Measurements from ENCODE around the gene CPED1. TPM values are rescaled to one million over a fixed set of nuclear protein-coding genes. Genes with fewer than 3 reads are reported as not detected.

The CPED1 gene
- total RNA-seq, 1 donor from 2014 or later = 2.1 TPM

DNA sequence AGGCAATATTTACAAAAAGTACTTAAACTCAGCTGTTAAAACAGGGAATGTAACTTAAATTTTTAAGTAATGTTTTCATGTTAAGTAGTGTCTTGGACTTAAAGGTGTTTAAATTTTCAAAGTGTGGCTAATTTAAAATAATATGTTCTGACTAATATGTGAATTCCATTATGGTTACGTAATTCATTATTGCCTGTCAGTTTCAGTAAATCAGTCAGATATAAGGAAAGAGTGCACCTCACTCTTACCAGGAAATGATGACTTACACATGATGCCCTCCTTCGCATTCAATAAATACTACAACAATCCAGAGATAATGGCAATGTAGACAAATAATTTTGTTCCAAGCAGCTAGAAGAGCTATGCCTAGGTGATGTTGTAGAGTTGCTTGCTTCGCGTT is 271.3 kb downstream of the CPED1 start:
- no peak for TF ChIP-seq CTCF (conservative IDR thresholded peaks at IDR 0.05; ENCODE audit: low read depth, low read length)
- H3K4me3 ChIP-seq (ENCODE audit: low read depth, low read length) = no peak overlapping the region
- no peak for DNase-seq (ENCODE audit: low read depth)

DNA sequence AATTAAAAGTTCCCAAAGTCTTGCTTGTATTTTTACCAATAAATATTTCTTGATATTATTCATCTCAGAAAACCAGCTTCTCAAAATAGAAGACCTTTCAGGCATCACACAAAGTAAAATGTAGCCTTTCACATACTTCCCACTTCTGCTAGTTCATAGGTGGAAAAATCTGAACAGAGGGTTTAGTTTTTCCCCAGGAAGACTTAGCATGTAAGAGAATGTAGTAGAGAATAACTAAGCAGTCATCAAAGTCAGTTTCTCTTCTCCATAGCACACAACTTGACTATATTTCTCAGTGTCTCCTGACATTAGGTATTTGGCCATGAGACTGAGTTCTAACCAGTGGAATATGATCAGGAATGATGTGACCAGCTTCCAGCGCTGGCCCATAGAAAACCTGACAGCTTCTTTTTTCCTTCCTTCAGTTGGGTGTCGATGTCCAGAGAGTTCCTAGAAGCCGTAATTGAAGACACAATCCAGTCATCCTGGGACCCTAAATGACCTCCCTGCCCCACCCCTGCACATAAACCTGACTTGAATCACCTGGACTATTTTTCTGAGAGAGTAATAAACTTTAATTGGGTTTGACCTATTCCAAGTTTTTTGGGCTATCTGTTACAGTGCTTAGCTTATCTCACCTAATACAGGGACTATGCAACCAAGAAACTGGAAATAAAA is 272.8 kb downstream of the CPED1 start:
- TF ChIP-seq CTCF (conservative IDR thresholded peaks at IDR 0.05; ENCODE audit: low read depth, low read length) = no peak
- no peak overlapping the region for H3K4me3 ChIP-seq (ENCODE audit: low read depth, low read length)
- no peak for DNase-seq (ENCODE audit: low read depth)

DNA sequence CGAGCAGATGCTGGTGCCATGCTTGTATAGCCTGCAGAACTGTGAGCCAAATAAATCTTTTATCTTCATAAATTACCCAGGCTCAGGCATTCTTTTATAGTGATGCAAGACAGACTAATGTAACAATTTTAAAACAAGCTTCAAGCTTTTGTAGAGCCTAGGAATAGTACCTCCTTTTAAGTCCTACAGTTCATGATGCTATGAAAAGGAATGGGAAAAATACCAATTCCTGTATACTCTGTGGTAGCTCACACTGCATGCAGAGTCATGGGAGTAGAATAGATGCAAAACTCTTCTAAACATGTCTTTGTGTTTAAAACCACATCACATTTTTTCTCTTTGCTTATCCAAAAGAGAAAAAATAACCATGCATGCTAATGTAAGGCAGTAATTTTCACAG is 273.7 kb downstream of the CPED1 start:
- DNase-seq (ENCODE audit: low read depth) = no peak
- no peak overlapping the region for H3K4me3 ChIP-seq (ENCODE audit: low read depth, low read length)
- TF ChIP-seq CTCF (conservative IDR thresholded peaks at IDR 0.05; ENCODE audit: low read depth, low read length) = no peak

- no peak overlapping the region for H3K4me3 ChIP-seq (ENCODE audit: low read depth, low read length)
- no peak for DNase-seq (ENCODE audit: low read depth)
- no peak for TF ChIP-seq CTCF (conservative IDR thresholded peaks at IDR 0.05; ENCODE audit: low read depth, low read length)
These were observed 274.5 kb downstream of the CPED1 start for GRCh38 chr7:121262969-121263368.

DNA sequence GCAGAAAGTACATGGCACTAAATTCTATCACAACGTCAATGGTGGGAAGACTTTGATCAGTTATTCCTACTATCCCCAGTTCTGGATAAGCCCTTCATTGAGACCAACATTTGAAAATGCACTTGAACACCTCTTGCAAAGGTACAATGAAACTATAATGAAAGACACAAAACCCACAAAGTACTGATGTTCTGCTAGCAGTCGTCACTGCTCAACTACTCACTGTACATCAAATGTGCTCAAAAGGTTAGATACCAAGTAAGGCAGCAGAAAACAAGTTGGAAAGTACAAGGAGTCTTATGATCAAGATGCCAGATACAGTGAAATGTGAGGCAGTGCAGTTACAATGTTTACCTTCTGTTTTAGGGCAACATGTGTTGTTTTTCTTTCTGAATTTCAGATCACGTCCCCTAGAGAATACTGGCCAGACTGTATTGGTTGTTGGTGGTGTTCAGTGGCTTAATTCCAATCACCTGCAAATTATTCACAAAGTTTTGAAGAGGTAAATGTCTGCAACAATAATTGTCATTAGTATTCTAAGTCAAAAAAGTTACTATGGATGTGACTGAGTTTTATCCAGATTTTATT is 277.9 kb downstream of the CPED1 start:
- no peak for TF ChIP-seq CTCF (conservative IDR thresholded peaks at IDR 0.05; ENCODE audit: low read depth, low read length)
- no peak overlapping the region for H3K4me3 ChIP-seq (ENCODE audit: low read depth, low read length)
- DNase-seq (ENCODE audit: low read depth) = no peak

- TF ChIP-seq CTCF (conservative IDR thresholded peaks at IDR 0.05; ENCODE audit: low read depth, low read length) = no peak
- DNase-seq (ENCODE audit: low read depth) = no peak
- no peak overlapping the region for H3K4me3 ChIP-seq (ENCODE audit: low read depth, low read length)
These were observed 279.1 kb downstream of the CPED1 start for GRCh38 chr7:121267612-121268011.

GRCh38 chr7:121269798-121270197 is 281.3 kb downstream of the CPED1 start:
- no peak for TF ChIP-seq CTCF (conservative IDR thresholded peaks at IDR 0.05; ENCODE audit: low read depth, low read length)
- H3K4me3 ChIP-seq (ENCODE audit: low read depth, low read length) = no peak overlapping the region
- no peak for DNase-seq (ENCODE audit: low read depth)

Data from epithelial cell of proximal tubule (primary cell).